OCI-LY3 (cell line): ENCODE data around the gene SMG1.

ENCODE experiments used
- EZH2phosphoT487 ChIP-seq: fragments of 200-600 bp; shearing (Covaris generic); IDR thresholded peaks from 2 replicates; pipeline ENCODE4 v1.6.1; 2018; ENCODE audit warnings: antibody characterized with exemption, mixed run types, low read depth
- TF ChIP-seq, protein P1 (sequence below): fragments of 200-600, 300-600 bp; sonication (generic); IDR thresholded peaks from 2 replicates; pipeline ENCODE4 v1.5.1; 2014; ENCODE audit warnings: antibody characterized with exemption, low read length, low read depth

- TF ChIP-seq, protein P1, sequence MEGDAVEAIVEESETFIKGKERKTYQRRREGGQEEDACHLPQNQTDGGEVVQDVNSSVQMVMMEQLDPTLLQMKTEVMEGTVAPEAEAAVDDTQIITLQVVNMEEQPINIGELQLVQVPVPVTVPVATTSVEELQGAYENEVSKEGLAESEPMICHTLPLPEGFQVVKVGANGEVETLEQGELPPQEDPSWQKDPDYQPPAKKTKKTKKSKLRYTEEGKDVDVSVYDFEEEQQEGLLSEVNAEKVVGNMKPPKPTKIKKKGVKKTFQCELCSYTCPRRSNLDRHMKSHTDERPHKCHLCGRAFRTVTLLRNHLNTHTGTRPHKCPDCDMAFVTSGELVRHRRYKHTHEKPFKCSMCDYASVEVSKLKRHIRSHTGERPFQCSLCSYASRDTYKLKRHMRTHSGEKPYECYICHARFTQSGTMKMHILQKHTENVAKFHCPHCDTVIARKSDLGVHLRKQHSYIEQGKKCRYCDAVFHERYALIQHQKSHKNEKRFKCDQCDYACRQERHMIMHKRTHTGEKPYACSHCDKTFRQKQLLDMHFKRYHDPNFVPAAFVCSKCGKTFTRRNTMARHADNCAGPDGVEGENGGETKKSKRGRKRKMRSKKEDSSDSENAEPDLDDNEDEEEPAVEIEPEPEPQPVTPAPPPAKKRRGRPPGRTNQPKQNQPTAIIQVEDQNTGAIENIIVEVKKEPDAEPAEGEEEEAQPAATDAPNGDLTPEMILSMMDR, result no peak
- no peak for TF ChIP-seq EZH2phosphoT487
Observed at GRCh38 chr16:18945233-18945632, 19.0 kb upstream of the SMG1 start.
